VCaP (cell line): Measurements from ENCODE around the gene NKAIN2.

ENCODE experiments used
- H3K27ac ChIP-seq: fragments of 450-650 bp; 2 replicates; pipeline ENCODE4 v1.5.1; 2017
- CTCF ChIP-seq: fragments of 450-650 bp; conservative IDR thresholded peaks from 2 replicates; pipeline ENCODE4 v1.5.1; 2017; ENCODE audit warnings: mild to moderate bottlenecking, moderate library complexity

NKAIN2 gene

GRCh38 chr6:124478906-124479305, 675.2 kb downstream of the NKAIN2 start:
- H3K27ac ChIP-seq: no peak overlapping the region
- no peak for TF ChIP-seq CTCF

GRCh38 chr6:124479991-124480430, 676.3 kb downstream of the NKAIN2 start:
- H3K27ac ChIP-seq: no peak overlapping the region
- no peak for TF ChIP-seq CTCF

- H3K27ac ChIP-seq: no peak overlapping the region
- TF ChIP-seq CTCF: no peak
These were observed 678.4 kb downstream of the NKAIN2 start for GRCh38 chr6:124482071-124482491.

GRCh38 chr6:124487623-124488431, 684.2 kb downstream of the NKAIN2 start:
- TF ChIP-seq CTCF: no peak
- H3K27ac ChIP-seq: no peak overlapping the region

GRCh38 chr6:124490122-124490521, 686.5 kb downstream of the NKAIN2 start:
- H3K27ac ChIP-seq: no peak overlapping the region
- no peak for TF ChIP-seq CTCF

- H3K27ac ChIP-seq: no peak overlapping the region
These were observed 689.6 kb downstream of the NKAIN2 start for GRCh38 chr6:124493259-124493658.

More at GRCh38 chr6:124493259-124493658, 689.6 kb downstream of the NKAIN2 start:
- TF ChIP-seq CTCF: no peak
